Neuronal stem cell (in vitro differentiated cells): Measurements from ENCODE around the gene C1QTNF6.

ENCODE experiments used
- DNase-seq: peaks from one replicate; pipeline ENCODE4 v3.0.0-alpha.2; 2013; ENCODE audit warnings: low spot score
- H2AFZ ChIP-seq: one replicate; pipeline ENCODE4 v1.6.1; 2013; ENCODE audit warnings: mild to moderate bottlenecking, low read length, inconsistent platforms
- H2AK5ac ChIP-seq: 2 replicates; pipeline ENCODE4 v1.6.1; 2013; ENCODE audit warnings: low read depth, mild to moderate bottlenecking, inconsistent platforms, low read length, moderate library complexity, mixed read lengths
- H2BK120ac ChIP-seq: 2 replicates; pipeline ENCODE4 v1.6.1; 2013; ENCODE audit warnings: low read depth, mild to moderate bottlenecking, inconsistent platforms, low read length, moderate library complexity, mixed read lengths
- H2BK12ac ChIP-seq: one replicate; pipeline ENCODE4 v1.6.1; 2013; ENCODE audit warnings: low read length, inconsistent platforms
- H2BK15ac ChIP-seq: 2 replicates; pipeline ENCODE4 v1.6.1; 2013; ENCODE audit warnings: mild to moderate bottlenecking, low read length, inconsistent platforms, mixed read lengths
- H2BK5ac ChIP-seq: one replicate; pipeline ENCODE4 v1.6.1; 2013; ENCODE audit warnings: inconsistent platforms, mild to moderate bottlenecking, low read length, moderate library complexity
- H3K14ac ChIP-seq: one replicate; pipeline ENCODE4 v1.6.1; 2013; ENCODE audit warnings: low read length, inconsistent platforms
- H3K18ac ChIP-seq: 2 replicates; pipeline ENCODE4 v1.6.1; 2013; ENCODE audit warnings: low read length, inconsistent platforms
- H3K23ac ChIP-seq: 2 replicates; pipeline ENCODE4 v1.6.1; 2013; ENCODE audit warnings: low read depth, mild to moderate bottlenecking, mixed read lengths, low read length, inconsistent platforms; ENCODE audit not compliant: poor library complexity
- H3K27ac ChIP-seq: replicated peaks from 3 replicates; pipeline ENCODE4 v1.5.1; 2013; ENCODE audit warnings: low read length, inconsistent platforms
- H3K27me3 ChIP-seq, 3 experiments: 2 replicates each; pipeline ENCODE4 v1.6.1; 2013; ENCODE audit warnings: low read length in 3 of 3, mild to moderate bottlenecking in 2 of 3, inconsistent platforms in 1 of 3, low read depth in 1 of 3, mixed read lengths in 1 of 3, moderate library complexity in 1 of 3; ENCODE audit not compliant: control insufficient read depth in 3 of 3, insufficient read depth in 3 of 3
- H3K36me3 ChIP-seq, 2 donors: replicated peaks in 1 of 2; 2 replicates each; pipeline ENCODE4 v1.6.1; 2013; ENCODE audit warnings: low read length in 2 of 2; ENCODE audit not compliant: control insufficient read depth in 2 of 2, insufficient read depth in 2 of 2
- H3K4ac ChIP-seq: 2 replicates; pipeline ENCODE4 v1.6.1; 2013; ENCODE audit warnings: inconsistent platforms, mild to moderate bottlenecking, low read length, moderate library complexity
- H3K4me1 ChIP-seq, 2 donors: 1 replicate in 1 of 2; 2 replicates in 1 of 2; pipeline ENCODE4 v1.6.1; 2013; ENCODE audit warnings: low read length in 2 of 2, low read depth in 1 of 2; ENCODE audit not compliant: control insufficient read depth in 2 of 2, insufficient read depth in 1 of 2
- H3K4me2 ChIP-seq: one replicate; pipeline ENCODE4 v1.6.1; 2013; ENCODE audit warnings: mild to moderate bottlenecking, low read length, inconsistent platforms; ENCODE audit not compliant: insufficient read depth, poor library complexity, severe bottlenecking
- H3K4me3 ChIP-seq, 2 donors: 2 replicates each; pipeline ENCODE4 v1.5.1; 2013; ENCODE audit warnings: low read length in 2 of 2, mild to moderate bottlenecking in 2 of 2, inconsistent platforms in 1 of 2, moderate library complexity in 1 of 2
- H3K79me1 ChIP-seq: one replicate; pipeline ENCODE4 v1.6.1; 2013; ENCODE audit warnings: low read depth, mild to moderate bottlenecking, inconsistent platforms, low read length, moderate library complexity
- H3K9ac ChIP-seq: one replicate; pipeline ENCODE4 v1.6.1; 2013; ENCODE audit warnings: mild to moderate bottlenecking, low read depth, low read length, inconsistent platforms; ENCODE audit not compliant: poor library complexity
- H3K9me3 ChIP-seq, 2 donors: replicated peaks in 1 of 2; 2 replicates each; pipeline versions ENCODE3 to v1.6.1; 2013; ENCODE audit warnings: low read length in 2 of 2, mild to moderate bottlenecking in 2 of 2, inconsistent platforms in 1 of 2, low read depth in 1 of 2, mixed read lengths in 1 of 2, moderate library complexity in 1 of 2; ENCODE audit not compliant: control insufficient read depth in 2 of 2, insufficient read depth in 1 of 2
- H4K8ac ChIP-seq: one replicate; pipeline ENCODE4 v1.6.1; 2013; ENCODE audit warnings: low read depth, mild to moderate bottlenecking, inconsistent platforms, low read length, moderate library complexity
- H4K91ac ChIP-seq: one replicate; pipeline ENCODE4 v1.6.1; 2013; ENCODE audit warnings: low read length, low read depth, mild to moderate bottlenecking, inconsistent platforms; ENCODE audit not compliant: poor library complexity
- WGBS, 2 donors: extraction: QIAGEN DNeasy Blood & Tissue Kit; methylation state at CpG; one replicate each; pipeline ENCODE4 v1.1.7; 2013; ENCODE audit warnings: missing lambda C conversion rate in 2 of 2, mixed read lengths in 1 of 2; ENCODE audit not compliant: insufficient read length in 2 of 2, insufficient replicate concordance in 1 of 2; ENCODE audit errors: extremely low coverage in 2 of 2; 5-methylcytosine and 5-hydroxymethylcytosine counted together

Gene C1QTNF6

DNA sequence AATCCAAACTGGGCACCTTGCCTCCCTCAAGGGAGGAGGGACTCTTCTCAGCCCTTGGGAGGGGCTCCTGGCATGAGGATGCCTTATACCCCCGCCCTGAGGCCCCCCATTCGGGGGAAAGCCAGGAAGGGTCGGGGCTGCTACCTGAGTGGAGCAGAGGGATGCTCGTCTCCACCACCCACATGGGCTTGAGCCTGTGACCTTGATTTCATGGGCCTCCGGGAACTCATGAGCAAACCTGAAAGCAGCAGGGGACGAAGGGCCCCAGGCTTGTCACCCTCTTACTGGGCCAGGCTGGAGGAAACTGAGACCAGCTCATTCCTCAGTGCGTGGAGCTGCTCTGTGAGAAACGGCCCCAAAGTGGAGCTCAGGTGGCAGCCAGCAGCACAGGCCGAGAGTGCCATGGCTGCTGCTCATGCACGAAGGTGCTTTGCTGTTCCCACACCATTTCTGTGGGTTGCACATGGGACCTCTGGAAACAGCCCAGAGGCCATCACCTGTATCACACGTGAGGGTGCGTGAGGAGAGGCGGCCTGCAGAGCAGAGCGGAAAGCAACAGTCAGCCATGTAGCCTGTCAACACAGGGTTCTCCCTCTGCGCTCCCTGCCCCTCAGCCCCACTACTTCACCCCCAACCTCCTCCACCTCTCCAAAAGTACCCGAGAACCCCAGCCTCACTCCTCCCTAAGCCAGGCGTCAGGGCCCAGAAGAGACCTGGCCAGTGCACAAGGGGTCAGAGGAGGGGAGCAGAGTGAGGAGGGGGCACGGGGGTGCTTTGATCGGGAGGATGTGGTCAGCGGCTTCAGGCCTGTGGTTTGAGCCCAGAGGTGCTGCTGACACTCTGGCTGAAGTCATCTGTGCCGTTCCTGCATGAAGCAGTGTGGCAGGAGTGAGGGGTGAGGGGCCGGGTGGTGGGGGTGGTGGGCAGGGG is 24.2 kb downstream of the C1QTNF6 start:
- no CpG with 5 or more reads among the region's 22 CpGs for WGBS, 2 donors
- Histone ChIP-seq H2BK12ac (peak overlapping the region; percentile 17), H4K91ac (peak overlapping the region; percentile 23), H3K23ac (no peak overlapping the region), H3K14ac (no peak overlapping the region), H3K27ac (no peak overlapping the region), H2BK120ac (no peak overlapping the region), H3K18ac (peak overlapping the region; percentile 28), H2AFZ (no peak overlapping the region), H2BK15ac (no peak overlapping the region), H3K27me3 (peaks cover 0 to 7% (median 0%) of the 10 kb centered on the region in 3 experiments), H3K4ac (no peak overlapping the region), H3K79me1 (no peaks in the 10 kb centered on the region), H3K9ac (peak overlapping the region; percentile 15), H2BK5ac (no peak overlapping the region), H4K8ac (no peak overlapping the region), H3K9me3 (peaks cover 0 to 6% of the 10 kb centered on the region in 2 donors), H3K36me3 (no peaks in the 10 kb centered on the region), H3K4me2 (no peak overlapping the region), H3K4me1 (peaks cover 4 to 12% of the 10 kb centered on the region in 2 donors), H2AK5ac (no peak overlapping the region), H3K4me3 (no peak overlapping the region)
- DNase-seq, result no peak

DNA sequence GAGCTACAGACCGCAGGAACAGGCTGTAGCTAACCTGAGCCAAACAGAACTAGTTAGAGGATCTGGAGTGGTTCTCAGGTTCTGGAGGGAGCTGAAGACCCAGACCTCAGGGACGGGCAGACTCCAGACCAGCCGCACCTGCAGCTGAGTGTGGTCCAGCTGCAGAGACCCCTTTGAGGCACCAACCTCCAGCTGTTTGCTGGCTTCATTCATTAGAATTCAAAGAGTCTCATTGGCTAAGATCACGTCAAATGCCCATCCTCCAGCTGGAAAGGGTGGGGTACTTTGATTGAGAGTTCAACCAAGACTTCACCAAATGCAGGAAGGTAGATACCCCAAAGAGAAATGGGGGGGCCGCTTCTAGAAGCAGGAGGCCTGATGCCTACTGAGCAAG is 25.0 kb downstream of the C1QTNF6 start:
- DNase-seq, result no peak
- no peak overlapping the region for H2BK5ac ChIP-seq
- H2BK120ac ChIP-seq, result no peak overlapping the region
- no peak overlapping the region for H3K4me2 ChIP-seq
- no peaks in the 10 kb centered on the region for H3K36me3 ChIP-seq
- H3K27ac ChIP-seq, result no peak overlapping the region
- no peak overlapping the region for H4K91ac ChIP-seq
- H3K9ac ChIP-seq, result no peak overlapping the region
- H3K27me3 ChIP-seq, result peaks cover 0 to 12% (median 0%) of the 10 kb centered on the region in 3 experiments
- no peak overlapping the region for H2BK12ac ChIP-seq
- H3K23ac ChIP-seq, result no peak overlapping the region
- no peak overlapping the region for H2AK5ac ChIP-seq
- peaks cover 0 to 6% of the 10 kb centered on the region in 2 donors for H3K9me3 ChIP-seq
- H3K18ac ChIP-seq, result no peak overlapping the region
- no peak overlapping the region for H4K8ac ChIP-seq
- no peak overlapping the region for H3K14ac ChIP-seq
- H3K4ac ChIP-seq, result no peak overlapping the region
- no peak overlapping the region for H2BK15ac ChIP-seq
- H2AFZ ChIP-seq, result no peak overlapping the region
- no peaks in the 10 kb centered on the region for H3K79me1 ChIP-seq
- no peak overlapping the region for H3K4me3 ChIP-seq
- WGBS, 2 donors, result no CpG with 5 or more reads among the region's 5 CpGs
- H3K4me1 ChIP-seq, result peaks cover 4 to 12% of the 10 kb centered on the region in 2 donors

DNA sequence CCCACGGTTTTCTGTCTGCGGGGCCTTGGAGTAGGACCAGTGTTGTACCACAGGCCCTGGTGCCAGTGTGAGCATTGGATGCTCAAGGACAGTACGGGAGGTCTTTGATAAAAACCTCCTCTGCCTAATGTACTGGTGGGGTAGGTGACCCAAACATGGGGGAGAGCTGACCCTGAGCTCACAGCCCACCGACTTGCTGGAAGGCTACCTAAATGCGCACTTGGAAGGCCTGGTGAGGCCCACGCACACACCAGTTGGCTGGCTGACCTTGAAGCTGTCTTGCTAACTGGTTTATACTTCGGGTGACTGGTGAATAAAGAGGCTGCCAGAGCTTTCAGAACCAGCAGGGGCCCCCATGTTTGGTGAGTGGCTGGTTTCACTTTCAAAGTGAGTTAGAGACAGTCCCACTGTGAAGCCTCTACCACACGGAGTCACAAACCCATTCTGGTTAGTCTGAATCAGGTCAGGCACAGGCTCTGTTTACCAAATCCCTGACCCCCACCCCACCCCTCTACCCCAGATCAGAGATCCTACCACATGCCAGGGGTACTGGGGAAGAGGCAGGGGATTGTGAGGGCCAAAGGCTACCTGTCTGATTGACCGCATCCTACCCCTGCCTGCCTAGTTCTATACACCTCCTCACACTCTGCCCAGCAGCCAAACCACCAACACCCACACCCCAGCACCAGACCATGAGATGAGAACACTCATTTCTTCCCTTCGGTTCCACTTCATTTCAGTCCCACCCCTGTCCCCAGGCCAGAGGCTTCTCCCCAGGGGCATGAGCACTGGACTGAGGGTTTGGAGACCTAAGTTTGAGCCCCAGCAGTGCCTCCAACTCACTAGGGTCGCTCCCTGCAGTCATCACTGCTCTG is 25.6 kb downstream of the C1QTNF6 start:
- H3K9ac ChIP-seq, result no peak overlapping the region
- no peaks in the 10 kb centered on the region for H3K36me3 ChIP-seq
- H3K23ac ChIP-seq, result no peak overlapping the region
- no peak overlapping the region for H2BK12ac ChIP-seq
- H3K9me3 ChIP-seq, result peaks cover 0 to 6% of the 10 kb centered on the region in 2 donors
- no peak overlapping the region for H3K4me2 ChIP-seq
- H3K4me3 ChIP-seq, result no peak overlapping the region
- H3K18ac ChIP-seq, result no peak overlapping the region
- WGBS, 2 donors, result no CpG with 5 or more reads among the region's 11 CpGs
- H4K91ac ChIP-seq, result no peak overlapping the region
- H2BK120ac ChIP-seq, result no peak overlapping the region
- H3K27me3 ChIP-seq, result peaks cover 0 to 17% (median 0%) of the 10 kb centered on the region in 3 experiments
- H3K79me1 ChIP-seq, result no peaks in the 10 kb centered on the region
- no peak overlapping the region for H4K8ac ChIP-seq
- no peak overlapping the region for H2BK5ac ChIP-seq
- H2BK15ac ChIP-seq, result no peak overlapping the region
- no peak overlapping the region for H2AFZ ChIP-seq
- DNase-seq, result no peak
- no peak overlapping the region for H3K27ac ChIP-seq
- peaks cover 4 to 6% of the 10 kb centered on the region in 2 donors for H3K4me1 ChIP-seq
- H3K4ac ChIP-seq, result no peak overlapping the region
- H3K14ac ChIP-seq, result no peak overlapping the region
- H2AK5ac ChIP-seq, result no peak overlapping the region

DNA sequence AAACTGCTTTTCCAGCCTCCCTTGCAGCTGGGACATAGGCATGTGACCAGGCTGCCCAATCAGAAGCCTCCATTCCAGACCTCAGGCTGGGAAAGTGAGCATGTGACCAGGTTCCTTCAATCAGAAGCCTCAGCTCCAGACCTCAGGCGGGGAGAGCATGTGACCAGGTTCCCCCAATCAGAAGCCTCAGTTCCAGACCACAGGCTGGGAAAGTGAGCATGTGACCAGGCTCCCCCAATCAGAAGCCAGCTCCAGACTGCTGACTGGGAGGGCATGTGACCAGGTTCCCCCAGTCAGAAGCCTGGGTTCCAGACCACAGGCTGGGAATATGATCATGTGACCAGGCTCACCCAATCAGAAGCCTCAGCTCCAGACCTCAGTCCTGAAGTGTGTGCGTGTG is 26.6 kb downstream of the C1QTNF6 start:
- no peak overlapping the region for H2BK120ac ChIP-seq
- H3K27ac ChIP-seq, result no peak overlapping the region
- no peak overlapping the region for H3K4me3 ChIP-seq
- peaks cover 0 to 6% of the 10 kb centered on the region in 2 donors for H3K9me3 ChIP-seq
- no peak overlapping the region for H3K4me2 ChIP-seq
- no peaks in the 10 kb centered on the region for H3K36me3 ChIP-seq
- H3K9ac ChIP-seq, result no peak overlapping the region
- H3K27me3 ChIP-seq, result peaks cover 0 to 21% (median 0%) of the 10 kb centered on the region in 3 experiments
- WGBS, 2 donors, result no CpG with 5 or more reads among the region's 2 CpGs
- no peak for DNase-seq
- H4K91ac ChIP-seq, result no peak overlapping the region
- H2AK5ac ChIP-seq, result no peak overlapping the region
- H2BK12ac ChIP-seq, result no peak overlapping the region
- H3K23ac ChIP-seq, result no peak overlapping the region
- H3K79me1 ChIP-seq, result no peaks in the 10 kb centered on the region
- no peak overlapping the region for H2BK15ac ChIP-seq
- no peak overlapping the region for H3K4ac ChIP-seq
- H2AFZ ChIP-seq, result no peak overlapping the region
- peaks cover 4% of the 10 kb centered on the region in 2 donors for H3K4me1 ChIP-seq
- H3K18ac ChIP-seq, result no peak overlapping the region
- no peak overlapping the region for H2BK5ac ChIP-seq
- no peak overlapping the region for H4K8ac ChIP-seq
- H3K14ac ChIP-seq, result no peak overlapping the region
